ENCODE data around the gene IRF2BP1.

Gene IRF2BP1

DNA sequence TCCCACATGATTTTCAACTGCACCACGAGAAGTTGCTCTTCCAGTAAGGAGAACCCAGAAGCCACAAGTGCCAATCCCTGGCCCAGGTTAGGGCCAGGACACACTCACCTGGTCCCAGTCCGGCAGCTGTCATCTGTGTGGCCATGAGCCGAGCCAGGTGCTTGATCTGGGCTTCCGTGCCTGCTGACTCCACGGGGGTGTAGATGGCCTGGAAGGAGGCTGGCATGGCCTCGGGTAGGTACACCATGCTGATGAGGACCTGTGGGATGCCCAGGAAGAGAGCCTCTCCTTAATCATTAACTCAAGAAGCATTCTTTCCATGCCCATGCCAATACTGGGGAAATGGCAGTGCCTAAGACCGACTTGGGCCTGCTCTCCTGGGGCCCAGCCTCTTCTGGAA, 51.0 kb downstream of the IRF2BP1 start:
- TF ChIP-seq, protein P1, sequence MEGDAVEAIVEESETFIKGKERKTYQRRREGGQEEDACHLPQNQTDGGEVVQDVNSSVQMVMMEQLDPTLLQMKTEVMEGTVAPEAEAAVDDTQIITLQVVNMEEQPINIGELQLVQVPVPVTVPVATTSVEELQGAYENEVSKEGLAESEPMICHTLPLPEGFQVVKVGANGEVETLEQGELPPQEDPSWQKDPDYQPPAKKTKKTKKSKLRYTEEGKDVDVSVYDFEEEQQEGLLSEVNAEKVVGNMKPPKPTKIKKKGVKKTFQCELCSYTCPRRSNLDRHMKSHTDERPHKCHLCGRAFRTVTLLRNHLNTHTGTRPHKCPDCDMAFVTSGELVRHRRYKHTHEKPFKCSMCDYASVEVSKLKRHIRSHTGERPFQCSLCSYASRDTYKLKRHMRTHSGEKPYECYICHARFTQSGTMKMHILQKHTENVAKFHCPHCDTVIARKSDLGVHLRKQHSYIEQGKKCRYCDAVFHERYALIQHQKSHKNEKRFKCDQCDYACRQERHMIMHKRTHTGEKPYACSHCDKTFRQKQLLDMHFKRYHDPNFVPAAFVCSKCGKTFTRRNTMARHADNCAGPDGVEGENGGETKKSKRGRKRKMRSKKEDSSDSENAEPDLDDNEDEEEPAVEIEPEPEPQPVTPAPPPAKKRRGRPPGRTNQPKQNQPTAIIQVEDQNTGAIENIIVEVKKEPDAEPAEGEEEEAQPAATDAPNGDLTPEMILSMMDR (IDR thresholded peaks at IDR 0.05): no peak
